NK-92 (cell line): ENCODE results near the gene MYMX.

Source experiments
- DNase-seq: peaks from one replicate; lab custom pipeline; 2025; ENCODE audit not compliant: unreplicated experiment; lab: John Stamatoyannopoulos, UW

Gene MYMX

DNA sequence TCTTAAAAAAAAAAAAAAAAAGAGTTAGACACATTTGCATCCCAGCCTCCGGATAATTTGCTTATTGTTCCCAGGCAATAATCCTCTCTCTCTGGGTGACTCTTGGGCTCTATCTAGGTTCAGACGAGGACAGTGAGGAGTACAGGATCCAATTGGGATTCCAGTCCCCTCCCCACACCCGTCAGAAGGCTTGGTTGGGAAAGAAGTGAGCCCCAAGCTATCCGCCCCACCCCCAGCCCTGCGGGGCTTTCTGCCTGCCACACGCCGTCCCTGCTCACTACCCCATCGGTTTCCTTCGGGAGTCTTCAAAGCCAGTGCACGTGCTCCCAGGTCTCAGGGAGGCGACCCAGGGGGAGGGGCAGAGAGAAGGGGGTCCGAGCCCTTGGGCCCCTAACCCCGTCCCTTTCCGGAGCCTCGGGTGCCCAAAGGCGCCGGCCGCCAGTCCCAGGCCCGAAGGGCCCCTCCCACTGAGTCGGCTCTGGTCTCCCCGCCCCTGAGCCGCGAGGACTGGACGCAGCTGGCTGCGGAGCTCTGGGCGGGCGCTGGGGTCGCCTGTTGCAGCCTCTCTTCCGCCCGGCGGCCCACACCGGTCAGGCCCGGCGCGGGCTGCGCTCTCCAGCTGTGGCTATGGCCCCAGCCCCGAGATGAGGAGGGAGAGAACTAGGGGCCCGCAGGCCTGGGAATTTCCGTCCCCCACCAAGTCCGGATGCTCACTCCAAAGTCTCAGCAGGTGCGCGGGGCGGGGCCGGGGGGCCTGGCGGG, 2.5 kb downstream of the MYMX start:
- DNase-seq: no peak

DNA sequence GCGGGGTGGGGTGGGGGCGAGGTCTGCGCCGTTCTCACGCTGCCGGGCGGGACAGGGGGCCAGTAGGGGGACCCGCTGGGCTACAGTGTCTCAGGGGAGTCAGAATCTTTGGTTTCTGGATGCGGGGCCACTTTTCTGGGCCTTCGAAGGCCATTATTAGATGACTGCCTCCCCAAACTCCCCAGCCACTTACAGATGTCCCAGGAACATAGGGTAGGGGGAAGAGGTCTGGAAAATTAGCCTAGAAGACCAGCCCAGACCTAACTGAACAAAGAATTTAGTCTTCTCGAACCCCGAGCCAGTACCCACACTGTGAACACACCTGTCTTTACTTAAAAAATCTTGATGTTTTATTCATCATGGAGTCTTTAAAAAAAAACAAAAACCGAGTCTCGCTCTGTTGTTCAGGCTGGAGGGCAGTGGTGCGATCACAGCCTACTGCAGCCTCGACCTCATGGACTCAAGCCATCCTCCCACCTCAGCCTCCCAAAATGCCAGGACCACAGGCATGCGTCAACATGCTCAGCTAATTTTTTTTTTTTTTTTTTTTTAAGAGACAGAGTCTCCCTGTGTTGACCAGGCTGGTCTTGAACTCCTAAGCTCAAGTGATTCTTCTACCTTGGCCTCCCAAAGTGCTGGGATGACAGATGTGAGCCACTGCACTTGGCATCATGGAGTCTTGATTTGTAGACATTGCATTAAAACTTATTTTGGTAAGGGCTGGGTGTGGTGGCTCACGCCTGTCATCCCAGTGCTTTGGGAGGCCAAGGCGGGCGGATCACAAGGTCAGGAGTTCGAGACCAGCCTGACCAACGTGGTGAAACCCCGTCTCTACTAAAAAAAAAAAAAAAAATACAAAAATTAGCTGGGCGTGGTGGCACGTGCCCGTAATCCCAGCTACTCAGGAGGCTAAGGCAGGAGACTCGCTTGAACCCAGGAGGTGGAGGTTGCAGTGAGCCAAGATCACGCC, 3.4 kb downstream of the MYMX start:
- DNase-seq: no peak

DNA sequence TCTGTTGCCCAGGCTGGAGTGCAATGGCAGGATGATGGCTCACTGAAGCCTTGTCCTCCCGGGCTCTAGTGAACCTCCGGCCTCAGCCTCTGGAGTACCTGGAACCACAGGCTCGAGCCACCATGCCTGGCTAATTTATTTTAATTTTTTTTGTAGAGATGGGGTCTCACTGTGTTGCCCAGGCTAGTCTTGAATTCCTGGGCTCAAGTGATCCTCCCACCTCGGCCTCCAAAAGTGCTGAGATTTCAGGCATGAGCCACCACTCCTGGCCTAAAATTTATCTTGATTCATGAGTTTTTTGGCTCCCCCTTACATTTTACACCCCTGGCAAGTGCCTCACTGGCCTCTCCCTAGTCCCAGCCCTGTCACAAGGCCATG, 4.2 kb downstream of the MYMX start:
- no peak for DNase-seq

DNA sequence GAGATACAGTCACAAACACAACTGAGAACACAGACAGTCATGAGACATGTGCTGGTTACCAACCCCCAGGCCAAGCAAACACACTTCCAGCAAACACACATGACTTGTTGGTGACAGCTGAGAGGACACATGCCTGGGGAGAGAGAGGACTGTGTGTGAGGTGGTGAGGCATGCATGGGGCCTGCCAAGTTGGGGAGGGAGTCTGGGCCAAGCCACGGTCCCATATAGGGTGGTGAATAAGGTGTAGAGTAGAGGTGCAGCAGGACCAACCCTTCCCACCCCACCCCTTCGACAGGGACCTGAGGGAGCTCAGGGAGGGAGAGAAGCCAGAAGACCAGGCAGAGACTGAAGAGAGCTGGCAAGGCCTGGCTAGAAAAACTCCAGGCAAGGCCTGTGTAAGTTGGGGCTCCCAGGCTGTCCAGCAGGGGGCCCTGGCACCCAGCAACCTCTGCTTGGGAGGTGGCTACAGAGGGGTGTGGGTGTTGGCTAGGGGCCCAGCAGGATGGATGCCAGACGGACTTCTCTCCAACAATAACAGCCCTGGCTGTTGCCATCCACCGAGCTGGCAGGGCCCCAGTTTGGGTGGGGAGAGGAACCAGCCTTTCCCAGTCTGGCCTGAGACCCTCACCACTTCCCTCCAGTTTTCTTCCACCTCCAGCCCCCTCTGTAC, 4.7 kb downstream of the MYMX start:
- DNase-seq: no peak

DNA sequence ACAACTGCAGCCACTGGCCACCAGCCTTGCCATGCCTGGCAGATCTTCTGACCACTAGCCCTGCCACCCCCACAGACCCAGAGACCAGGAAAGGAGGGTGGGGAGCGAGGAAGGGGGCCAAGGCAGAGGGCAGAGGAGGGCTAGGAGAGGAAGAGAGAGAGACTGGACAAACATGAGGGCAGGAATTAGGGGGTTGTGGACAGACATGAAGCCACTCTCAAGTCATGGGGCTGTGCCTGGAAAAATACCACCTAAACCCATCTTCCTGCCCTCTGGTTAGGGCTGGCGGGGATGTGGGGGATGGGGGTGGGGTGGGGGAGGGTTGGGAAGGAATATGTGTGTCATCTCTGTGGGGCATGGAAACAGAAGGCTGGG, 5.2 kb downstream of the MYMX start:
- no peak for DNase-seq

DNA sequence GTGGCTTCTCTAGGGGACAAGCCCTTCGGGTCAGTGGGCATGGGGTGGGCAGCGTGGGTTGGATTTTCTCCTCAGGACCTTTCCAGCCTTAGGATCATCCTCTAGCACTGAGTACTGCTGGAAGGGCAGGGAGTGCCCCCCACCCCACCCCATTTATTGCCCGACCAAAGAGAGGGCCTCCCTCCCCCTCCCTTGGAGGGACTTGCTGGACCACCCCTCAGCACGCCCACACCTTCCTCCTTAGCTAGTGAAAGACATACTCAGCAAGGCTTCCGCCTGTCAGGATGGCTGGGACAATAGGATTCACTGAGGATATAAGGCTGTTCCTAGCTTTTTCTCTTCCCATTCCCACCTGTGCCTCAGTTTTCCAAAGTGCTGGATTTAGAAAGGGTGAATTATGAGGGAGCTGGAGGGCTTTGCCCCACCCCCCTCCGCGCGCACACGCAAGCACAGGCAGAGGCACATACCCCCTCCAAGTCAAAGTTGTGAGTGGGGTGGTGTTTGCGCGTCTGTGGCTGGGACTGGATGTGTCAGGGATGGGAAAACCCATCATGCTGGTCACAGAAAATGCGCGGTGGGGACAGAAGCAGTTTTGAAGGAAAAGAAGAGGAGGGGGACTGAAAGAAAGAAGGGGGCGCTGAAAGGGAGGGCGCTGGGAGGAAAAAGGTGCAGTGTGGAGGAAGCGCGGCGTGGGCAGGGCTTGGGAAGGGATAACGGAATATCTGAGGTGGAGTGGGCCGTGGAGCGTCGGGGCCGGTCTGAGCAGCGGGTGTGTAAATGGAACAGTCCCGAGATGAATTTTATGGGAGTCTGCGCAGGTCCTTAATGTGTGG, 6.0 kb downstream of the MYMX start:
- no peak for DNase-seq

DNA sequence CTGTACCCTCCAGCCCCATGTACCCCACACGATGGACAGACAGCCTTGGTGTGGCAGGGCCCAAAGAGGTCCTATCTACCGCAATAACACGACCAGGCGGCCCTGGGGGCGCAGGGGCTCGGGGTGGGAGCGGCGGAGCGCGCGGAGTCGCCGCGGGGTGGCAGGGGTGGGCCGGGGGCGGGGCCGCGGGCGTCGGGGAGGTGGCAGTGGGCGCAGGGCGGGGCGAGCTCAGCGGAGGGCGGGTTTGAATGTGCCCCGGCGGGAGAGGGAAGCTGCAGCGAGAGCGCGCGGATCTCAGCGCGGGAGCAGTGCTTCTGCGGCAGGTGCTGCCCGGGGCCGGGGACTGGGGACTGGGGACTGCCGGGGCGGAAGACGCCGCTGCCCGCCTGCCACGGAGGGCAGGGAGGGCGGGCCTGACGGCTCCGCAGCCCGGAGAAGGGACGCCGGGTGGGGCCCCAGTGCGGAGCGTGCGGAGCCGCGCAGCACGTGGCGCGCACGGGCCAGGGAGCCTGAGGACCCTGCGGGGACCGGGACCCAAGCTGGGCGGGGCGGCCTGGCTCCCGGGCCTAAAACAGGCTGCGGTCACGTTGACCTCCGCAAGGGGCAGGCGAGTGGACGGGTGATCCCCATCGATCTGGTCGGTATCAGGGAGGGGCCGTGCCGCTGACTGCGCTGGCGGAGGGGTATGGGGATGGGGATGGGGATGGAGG, 6.7 kb downstream of the MYMX start, which contains the start of gene SLC29A1:
SLC29A1 (plus strand) TSS at position 277 of the 710 bp plus-strand sequence. CDS start 3,719 bp downstream, outside the sequence.
- peak; percentile 40 for DNase-seq

DNA sequence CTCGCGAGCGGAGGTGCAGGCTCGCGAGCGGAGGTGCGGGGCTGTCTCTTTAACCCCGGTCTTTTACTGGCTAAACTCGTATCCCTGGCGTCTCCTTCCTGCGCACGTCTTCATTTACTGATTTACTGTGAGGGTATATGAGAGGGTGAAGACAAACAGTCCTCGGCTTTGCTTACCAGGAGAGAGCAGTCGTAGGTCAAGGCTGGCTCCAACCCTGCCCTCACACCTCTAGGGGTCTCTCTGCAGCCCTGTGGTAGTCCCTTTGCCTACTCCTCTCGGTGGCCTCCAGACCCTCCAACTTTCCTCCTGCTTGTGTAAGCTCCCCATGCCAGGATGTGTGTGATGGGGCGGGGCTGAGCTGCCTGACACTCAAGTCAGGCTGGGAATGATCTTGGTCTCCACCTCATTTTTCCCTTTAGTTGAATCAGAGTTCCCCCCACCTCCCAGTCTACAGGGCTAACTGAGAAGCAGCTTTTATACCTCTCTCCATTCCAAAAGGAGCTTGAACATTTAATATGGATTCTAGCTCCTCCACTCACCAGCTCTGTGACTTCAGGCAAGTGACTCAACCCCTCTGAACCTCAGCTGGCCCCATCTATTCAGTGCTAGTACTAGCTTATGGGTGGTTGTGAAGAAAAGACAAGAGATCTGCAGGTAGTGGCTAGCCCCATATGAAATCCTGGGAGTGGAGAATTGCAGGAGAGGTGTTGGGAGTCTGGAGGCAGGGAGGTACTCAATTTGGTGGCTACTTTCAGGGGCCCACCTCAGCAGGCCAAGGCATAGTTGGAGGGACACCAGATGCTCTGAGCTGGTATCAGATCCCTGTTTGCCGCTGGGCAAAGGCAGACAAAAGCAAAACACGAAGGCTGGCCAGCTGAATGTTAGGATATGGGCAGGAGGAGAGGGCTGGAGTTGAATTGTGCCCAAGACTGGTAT, 7.6 kb downstream of the MYMX start:
- DNase-seq: no peak

DNA sequence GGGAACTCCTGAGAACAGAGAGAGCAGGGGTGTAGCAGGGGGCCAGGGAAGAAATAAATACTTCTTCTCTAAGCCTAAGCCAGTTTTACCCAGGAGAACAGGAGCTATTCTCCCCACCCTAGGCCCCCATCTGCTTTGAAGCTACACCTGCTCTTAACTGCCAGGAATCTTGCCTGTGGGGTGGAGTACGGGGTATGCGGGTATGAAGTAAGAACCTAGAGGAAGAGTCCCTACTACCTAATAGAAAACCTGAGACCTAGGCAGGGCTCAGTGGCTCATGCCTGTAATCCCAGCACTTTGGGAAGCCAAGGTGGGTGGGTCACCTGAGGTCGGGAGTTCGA, 8.2 kb downstream of the MYMX start:
- no peak for DNase-seq

DNA sequence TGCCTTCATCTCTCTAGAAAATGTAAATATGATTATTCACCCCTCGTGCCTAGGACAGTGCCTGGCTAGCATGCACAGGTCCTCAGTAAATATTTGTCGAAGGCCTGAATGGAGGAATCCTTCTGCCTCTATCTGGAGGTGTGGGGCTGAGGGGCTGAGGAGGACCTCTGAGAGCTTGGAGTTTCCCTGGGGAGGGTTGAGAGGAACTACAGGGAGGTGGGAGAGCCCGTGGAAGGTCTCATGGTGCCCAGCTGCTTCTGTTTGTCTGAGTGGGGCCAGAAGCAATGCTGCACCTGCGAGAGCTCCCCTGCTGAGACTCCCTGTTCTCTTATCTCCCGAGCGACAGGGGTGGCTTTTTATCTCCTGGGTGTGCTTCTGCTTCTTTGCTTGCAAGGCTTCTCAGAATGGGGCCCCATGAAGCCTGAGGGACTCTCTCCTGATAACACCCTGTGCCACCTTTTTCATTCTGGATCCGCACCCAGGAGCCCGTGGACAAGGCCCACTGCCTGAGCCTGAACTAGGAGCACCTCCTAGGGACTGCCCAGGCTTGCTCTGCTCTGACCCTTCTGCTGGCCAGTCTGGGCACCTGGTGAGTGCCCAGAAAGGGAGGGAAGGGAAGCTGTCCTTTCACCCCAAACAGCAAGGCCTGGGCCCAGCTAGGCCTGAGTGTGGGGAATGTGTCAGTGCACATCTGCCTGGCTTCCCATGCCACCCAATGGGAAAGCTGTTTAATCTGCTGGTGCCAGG, 9.0 kb downstream of the MYMX start:
- DNase-seq: no peak

DNA sequence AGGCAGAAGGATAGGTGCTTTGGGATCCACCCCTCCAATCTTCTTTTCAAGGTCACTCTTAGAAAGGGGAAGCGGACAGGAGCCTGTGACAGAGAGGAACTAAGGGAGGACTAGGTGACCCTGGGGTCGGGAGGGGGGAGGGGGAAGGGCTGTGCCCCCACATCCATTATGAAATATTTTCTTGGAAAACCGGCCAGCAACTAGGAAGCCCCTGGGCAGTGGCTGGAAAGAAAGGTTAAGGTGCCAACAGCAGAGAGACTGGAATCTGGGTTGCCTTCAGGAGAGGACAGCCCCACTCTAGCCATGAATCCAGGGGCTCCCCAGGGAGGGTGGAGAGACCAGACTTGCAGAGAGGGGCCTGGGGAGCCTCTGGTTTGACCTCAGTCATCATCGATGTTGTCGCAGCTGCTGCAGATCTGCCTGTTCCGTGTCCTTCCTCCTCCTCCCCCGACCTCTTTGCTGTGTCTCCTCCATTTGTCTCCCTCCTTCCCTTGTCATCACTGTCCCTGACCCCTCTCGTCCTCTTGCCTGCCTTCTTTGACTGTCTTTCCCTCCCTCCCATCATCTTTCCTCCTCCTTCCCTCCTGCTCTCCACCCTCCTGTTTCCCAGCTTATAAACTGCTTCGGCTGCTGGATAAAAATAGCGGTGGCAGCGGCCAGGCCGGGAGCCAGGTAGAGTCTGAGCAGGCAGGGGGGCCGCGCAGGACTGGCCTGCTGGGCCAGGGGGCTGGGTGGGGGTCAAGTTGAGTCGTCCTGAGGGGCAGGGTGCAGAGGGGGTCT, 9.8 kb downstream of the MYMX start:
- no peak for DNase-seq

DNA sequence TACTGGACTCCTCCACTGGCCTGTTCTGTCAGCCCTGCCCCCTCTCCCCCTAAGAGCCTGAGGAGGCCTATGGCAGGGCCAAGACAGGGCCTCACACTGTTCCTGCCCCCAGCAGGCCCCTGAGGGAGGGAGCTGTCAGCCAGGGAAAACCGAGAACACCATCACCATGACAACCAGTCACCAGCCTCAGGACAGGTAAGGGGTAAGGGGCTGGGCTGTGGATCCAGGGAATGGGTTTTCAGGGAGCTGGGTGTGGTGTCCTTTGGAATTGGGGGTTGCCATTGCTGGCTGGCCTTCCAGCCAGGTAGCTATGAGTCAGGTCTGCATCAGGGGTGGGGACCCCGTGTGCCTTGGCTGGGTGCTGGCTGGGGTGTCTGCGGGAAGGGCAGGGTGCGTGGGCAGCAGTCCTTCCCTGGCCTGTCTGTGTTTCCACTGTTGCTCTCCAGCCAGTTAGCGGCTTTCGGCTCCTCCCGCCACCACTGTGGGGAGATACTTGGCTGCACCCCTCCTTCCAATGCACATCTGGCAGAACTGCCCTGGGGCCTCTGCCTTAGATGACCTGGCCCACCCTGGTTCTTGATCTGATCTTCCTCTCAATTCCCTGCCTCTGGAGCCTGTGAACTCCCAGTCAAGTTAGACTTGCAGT, 10.5 kb downstream of the MYMX start:
- no peak for DNase-seq

DNA sequence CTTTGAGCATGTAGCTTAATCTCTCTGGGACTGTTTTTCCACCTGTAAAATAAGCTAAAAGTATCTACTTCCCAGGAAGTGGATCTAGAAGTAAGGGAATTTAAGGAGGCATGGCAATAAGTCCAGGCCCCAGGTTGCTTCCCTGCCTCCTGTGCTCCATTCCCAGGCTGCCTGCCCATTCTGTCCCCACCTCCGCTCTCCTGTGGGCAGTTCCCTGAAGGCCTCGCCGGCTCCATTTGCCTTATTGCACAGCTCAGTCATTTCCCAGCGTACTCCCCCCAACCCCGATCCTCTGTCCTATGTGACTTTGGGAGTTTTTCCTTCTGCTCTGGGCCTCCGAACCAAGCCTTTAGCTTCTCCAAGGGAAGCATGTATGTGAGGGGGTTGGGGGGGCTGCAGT, 11.3 kb downstream of the MYMX start:
- no peak for DNase-seq

DNA sequence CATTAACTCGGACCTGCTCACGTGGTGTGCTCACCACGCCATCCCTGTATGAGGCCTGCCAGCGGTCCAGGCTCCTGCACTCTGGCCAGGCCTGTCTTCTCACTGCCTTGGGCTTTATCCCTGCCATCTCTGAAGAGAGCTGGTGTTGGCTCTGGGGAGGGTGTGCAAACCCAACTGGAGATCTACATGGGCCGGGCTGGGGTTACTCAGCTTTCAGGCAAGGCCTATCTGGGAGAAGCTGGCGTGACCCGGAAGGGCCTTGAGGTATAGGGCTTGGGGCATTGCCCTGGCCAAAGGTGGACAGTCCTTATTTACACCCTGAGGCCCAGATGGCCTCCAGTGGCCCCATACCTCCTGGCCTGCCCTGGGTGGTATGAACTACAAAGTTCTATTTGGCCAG, 11.7 kb downstream of the MYMX start:
- DNase-seq: no peak

DNA sequence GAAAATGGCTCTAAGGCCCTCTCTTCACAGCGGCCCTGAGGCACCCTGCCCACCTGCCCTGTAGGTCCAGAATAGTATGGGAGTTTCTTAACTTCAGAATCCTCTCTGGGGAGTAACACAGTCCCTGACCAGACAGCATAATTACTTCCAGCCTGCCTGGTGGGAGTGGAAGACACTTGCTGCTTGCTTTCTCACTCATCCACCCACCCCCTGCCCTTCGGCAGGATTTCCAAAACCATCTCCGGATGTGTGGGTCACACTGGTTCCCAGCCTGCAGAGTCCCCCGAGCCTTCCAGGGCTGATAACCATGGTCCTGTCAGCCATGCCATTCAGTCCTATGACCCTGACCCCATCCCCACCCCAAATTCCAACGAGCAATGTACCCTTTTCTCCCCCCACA, 12.1 kb downstream of the MYMX start:
- no peak for DNase-seq

DNA sequence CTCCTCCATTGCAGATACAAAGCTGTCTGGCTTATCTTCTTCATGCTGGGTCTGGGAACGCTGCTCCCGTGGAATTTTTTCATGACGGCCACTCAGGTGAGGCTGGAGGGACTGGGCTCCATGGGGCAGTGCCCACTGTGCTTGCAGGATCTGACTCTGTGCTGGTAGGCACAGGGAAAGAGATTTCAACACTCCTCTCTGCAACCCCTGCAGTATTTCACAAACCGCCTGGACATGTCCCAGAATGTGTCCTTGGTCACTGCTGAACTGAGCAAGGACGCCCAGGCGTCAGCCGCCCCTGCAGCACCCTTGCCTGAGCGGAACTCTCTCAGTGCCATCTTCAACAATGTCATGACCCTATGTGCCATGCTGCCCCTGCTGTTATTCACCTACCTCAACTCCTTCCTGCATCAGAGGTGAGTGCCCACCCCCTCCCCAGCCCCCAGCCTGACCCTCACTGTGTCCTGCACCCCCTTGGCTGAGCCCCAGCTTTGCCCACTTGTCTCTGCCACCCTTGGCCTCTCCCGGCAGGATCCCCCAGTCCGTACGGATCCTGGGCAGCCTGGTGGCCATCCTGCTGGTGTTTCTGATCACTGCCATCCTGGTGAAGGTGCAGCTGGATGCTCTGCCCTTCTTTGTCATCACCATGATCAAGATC, 12.8 kb downstream of the MYMX start:
- no peak for DNase-seq
